C1 segment of cervical spinal cord (tissue), 14 donors: ENCODE data around the gene ANXA9.

ENCODE experiments used
- DNase-seq, 14 donors: peaks; one replicate each; lab custom pipeline; 2025; lab: John Stamatoyannopoulos, UW

ANXA9 gene

GRCh38 chr1:151003180-151003579, 21.1 kb downstream of the ANXA9 start:
- no peak for DNase-seq

GRCh38 chr1:151005729-151006319, 23.7 kb downstream of the ANXA9 start:
- DNase-seq = peak in 4 of 14 donors; percentile 40 to 62 (median 54)

GRCh38 chr1:151006327-151007052, 24.4 kb downstream of the ANXA9 start, which contains the start of gene MINDY1:
Gene MINDY1 (minus strand): TSS chr1:151006902. CDS start chr1:151002617, 4,285 bp downstream.
- DNase-seq = peak in 13 of 14 donors; percentile 17 to 88 (median 72)

DNA sequence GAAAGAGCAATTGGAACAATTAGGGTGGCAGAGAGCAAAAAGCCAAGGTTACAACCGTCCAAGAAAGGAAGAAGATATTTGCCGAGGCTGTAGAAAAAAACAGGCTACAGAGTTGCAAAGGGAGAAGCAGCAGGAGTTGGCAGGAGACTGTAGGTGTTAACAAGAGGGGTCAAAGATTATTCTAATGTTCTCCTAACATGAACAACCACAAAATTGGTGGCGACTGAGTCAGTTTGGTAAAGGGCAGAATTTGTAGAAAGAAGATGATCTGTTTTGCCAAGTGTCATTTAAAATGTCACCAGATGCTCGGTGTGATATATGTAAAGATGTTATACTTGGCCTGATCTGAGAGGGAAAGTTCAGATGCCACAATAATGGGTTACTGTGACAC, 25.8 kb downstream of the ANXA9 start:
- no peak for DNase-seq

DNA sequence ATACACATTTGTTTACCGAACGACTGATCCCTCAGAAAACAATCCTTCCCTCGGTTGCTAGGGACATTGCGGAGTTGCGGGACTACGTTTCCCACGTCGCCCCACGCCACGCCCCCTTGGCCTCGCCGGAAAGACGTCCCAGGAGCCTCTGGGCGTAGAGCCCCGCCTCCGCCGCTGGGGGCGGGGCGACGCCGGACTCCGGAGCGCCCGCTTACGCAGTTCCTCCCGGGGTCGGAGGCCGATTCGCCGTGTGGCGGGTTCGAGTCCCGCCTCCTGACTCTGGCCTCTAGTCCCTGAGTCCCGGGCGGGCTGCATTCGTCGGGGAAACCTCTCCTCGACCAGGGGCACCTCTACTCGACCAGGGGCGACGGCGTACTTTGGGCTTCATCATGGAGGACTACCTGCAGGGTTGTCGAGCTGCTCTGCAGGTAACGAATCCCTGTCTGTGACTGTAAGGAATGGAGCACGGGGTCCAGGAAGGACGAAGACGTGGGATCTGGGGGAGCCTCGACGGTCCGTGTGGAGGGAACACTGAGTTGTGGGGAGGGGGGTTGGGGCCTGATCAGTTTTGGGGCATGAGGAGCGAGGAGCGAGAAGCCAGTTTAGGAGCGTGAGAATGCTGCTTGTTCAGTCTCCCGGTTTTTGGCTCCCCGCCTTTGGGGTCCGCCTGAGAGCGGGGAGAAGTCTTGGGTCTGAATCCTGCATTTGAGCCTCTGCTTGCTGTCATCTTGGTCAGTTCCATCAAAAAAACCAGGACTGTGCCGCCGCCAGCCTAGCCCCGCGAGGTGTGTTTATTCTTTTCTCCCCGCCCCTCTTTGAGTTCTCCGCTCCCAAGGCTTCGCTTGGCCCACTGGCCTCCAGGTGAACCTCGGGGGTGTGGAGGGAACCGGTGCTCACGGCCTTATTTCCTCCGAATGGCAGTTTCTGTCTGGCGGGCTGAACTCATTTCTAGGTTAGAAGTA, 26.4 kb downstream of the ANXA9 start, which contains the start of gene PRUNE1:
Gene PRUNE1, plus strand, starts transcription at position 206 of the 962 bp plus-strand sequence. Its CDS starts 184 bp downstream, at position 390.
- DNase-seq = peak; percentile 42 to 94 (median 87)

DNA sequence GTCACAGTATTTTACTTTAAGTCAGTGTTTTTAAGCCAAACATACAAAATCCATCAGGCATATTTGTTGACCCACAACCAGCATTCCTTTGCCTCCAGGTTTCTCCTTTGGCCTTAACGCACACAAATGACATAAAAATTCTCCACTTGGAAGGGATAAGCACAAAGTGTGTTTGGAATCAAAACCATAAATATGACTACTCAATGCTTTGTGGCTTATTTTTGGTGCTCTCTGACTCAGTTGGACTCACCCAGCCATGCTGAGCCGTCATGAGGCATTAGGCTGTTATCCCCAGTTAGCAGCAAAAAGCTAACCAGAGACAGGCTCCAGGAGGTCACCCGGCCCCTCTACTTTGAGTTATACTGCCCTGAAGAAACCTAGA, 27.1 kb downstream of the ANXA9 start:
- DNase-seq = no peak

GRCh38 chr1:151009674-151010345, 27.7 kb downstream of the ANXA9 start:
- DNase-seq = no peak

DNA sequence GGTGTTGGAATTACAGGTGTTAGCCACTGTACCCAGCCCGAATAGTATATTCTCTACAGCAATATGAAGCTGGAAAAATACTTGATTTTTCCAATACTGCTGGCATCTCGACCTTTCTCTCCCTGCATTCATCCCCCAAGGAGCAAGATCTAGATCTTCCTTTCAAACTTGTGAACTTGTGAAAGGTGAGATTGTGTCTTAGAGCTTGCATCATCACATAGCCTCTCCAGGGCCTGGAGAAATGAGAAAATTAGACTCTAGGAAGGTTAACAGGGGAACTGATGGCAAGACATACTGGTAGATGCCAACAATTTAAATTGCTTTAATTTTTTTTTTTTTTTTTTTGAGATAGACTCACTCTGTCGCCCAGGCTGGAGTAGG, 28.2 kb downstream of the ANXA9 start:
- no peak for DNase-seq

- DNase-seq = no peak
Measured at GRCh38 chr1:151011154-151011850, 29.2 kb downstream of the ANXA9 start.

- DNase-seq = peak in 1 of 14 donors; percentile 8
Measured at GRCh38 chr1:151012684-151013471, 30.8 kb downstream of the ANXA9 start.

DNA sequence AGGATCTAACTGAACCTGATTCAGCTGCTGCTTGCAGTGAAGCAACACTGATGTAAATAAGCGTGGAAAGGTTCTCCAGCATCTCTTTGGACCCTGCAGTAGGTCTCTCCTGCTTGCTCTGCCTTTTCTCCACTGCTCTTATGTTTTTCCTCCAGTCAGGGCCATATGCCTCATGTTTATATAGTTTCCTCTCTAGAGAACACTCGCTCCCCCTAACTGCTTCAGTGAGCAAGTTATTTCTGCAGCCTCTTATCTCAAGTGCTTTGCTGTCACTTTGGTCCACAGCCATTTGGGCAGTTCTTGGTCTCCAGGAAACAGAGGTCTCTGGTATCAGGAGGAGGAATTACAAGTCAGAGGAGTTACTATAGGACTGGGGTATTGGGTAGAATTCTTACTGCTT, 31.4 kb downstream of the ANXA9 start:
- DNase-seq = no peak

- DNase-seq = peak in 13 of 14 donors; percentile 8 to 78 (median 63)
Measured at GRCh38 chr1:151024540-151025146, 42.6 kb downstream of the ANXA9 start.

GRCh38 chr1:151026460-151026859, 44.4 kb downstream of the ANXA9 start:
- DNase-seq = no peak

- DNase-seq = no peak
Measured at GRCh38 chr1:151032164-151032563, 50.1 kb downstream of the ANXA9 start.

GRCh38 chr1:151035167-151035566, 53.1 kb downstream of the ANXA9 start:
- no peak for DNase-seq

- DNase-seq = no peak
Measured at GRCh38 chr1:151036356-151036755, 54.3 kb downstream of the ANXA9 start, which contains the start of gene BNIPL. Gene BNIPL (plus strand): TSS chr1:151036586. CDS start chr1:151036726, 140 bp downstream.

DNA sequence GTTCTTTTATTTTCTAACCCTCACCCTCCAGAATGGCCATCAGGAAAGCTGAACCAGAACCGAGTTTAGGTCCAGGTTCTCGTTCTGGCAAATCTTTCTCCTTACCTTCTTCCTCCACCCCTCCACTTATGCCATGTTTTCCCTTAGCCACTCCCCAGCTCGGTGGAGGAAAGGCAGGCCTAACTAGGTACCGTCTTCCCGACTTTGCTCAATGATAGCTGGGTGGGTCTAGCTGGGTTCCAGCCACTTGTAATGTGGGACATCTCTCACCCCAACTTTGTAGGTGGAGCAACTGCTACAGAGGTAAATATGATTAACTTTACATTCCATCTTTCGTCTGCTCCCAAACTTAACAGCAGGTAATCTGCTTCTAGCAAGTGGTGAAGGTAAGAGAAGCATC, 54.9 kb downstream of the ANXA9 start:
- DNase-seq = no peak

- DNase-seq = no peak
Measured at GRCh38 chr1:151039521-151039920, 57.4 kb downstream of the ANXA9 start.

DNA sequence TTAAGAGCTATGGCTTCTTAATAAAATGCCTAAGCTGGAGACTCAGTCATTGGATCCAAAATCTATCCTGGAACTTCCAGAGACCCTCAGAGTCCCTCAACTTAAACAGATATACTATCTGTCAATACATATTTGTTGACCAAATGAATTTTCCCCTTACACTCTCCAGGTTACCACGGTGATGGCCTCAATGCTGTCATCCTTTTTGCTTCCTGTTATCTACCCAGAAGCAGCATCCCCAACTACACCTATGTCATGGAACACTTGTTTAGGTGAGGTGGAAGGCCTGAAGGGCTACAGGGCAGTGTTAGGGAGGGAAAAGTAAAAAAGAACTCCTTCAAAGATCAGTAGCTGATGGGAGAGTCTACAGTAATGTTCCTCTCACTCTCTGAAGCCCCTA, 61.1 kb downstream of the ANXA9 start:
- DNase-seq = no peak
